GM18508 (cell line): ENCODE results near the gene SLC66A2.

ENCODE experiments used
- ATAC-seq: cut with Tn5 transposase; IDR thresholded peaks from one replicate; pipeline ENCODE4 v1.9.1; 2021; ENCODE audit warnings: moderate number of reproducible peaks; ENCODE audit not compliant: insufficient read depth, unreplicated experiment

The SLC66A2 gene

GRCh38 chr18:79910563-79911343 is 40.7 kb downstream of the SLC66A2 start:
- ATAC-seq, result no peak

- no peak for ATAC-seq
Observed at GRCh38 chr18:79906706-79907105, 44.7 kb downstream of the SLC66A2 start.

GRCh38 chr18:79905993-79906392 is 45.5 kb downstream of the SLC66A2 start:
- ATAC-seq, result no peak

- ATAC-seq, result no peak
Observed at GRCh38 chr18:79905389-79905911, 46.0 kb downstream of the SLC66A2 start.

GRCh38 chr18:79904357-79905147 is 46.9 kb downstream of the SLC66A2 start:
- no peak for ATAC-seq

- no peak for ATAC-seq
Observed at GRCh38 chr18:79903787-79904356, 47.6 kb downstream of the SLC66A2 start.

- ATAC-seq, result no peak
Observed at GRCh38 chr18:79903071-79903635, 48.3 kb downstream of the SLC66A2 start.

- ATAC-seq, result no peak
Observed at GRCh38 chr18:79902640-79903039, 48.8 kb downstream of the SLC66A2 start.

- ATAC-seq, result no peak
Observed at GRCh38 chr18:79902075-79902474, 49.4 kb downstream of the SLC66A2 start.

GRCh38 chr18:79901665-79902064 is 49.8 kb downstream of the SLC66A2 start:
- ATAC-seq, result no peak

GRCh38 chr18:79900610-79901570 is 50.6 kb downstream of the SLC66A2 start:
- no peak for ATAC-seq

GRCh38 chr18:79899609-79900445 is 51.6 kb downstream of the SLC66A2 start:
- no peak for ATAC-seq

- no peak for ATAC-seq
Observed at GRCh38 chr18:79898952-79899608, 52.4 kb downstream of the SLC66A2 start.

GRCh38 chr18:79897940-79898625 is 53.4 kb downstream of the SLC66A2 start:
- no peak for ATAC-seq

GRCh38 chr18:79896738-79897137 is 54.7 kb downstream of the SLC66A2 start:
- ATAC-seq, result no peak

- ATAC-seq, result no peak
Observed at GRCh38 chr18:79890674-79891073, 60.8 kb downstream of the SLC66A2 start.

- ATAC-seq, result no peak
Observed at GRCh38 chr18:79889569-79889968, 61.9 kb downstream of the SLC66A2 start.

GRCh38 chr18:79888016-79888415 is 63.4 kb downstream of the SLC66A2 start:
- ATAC-seq, result no peak
